Measurements from ENCODE around the gene METTL3. TPM values are rescaled to one million over a fixed set of nuclear protein-coding genes. Genes with fewer than 3 reads are reported as not detected.

Gene METTL3
- total and polyA plus RNA-seq, 2 experiments from 2014 or later, result 28.6 to 44.5 TPM

DNA sequence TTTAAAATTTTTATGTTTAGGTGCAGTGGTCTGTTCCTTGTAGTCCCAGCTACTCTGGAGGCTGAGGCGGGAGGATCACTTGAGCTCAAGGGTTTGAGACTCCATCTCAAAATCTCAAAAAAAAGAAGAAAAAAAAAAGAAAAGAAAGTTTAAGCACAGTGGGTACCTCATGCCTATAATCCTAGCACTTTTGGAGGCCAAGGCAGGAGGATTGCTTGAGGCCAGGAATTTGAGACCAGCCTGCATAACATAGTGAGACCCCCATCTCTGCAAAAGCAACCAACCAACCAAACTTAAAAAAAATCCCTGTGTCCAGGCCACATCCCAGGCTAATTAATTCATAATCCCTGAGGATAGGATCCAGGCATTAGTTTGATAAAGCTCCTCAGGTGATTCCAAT, 18.4 kb upstream of the METTL3 start:
- Histone ChIP-seq H4K20me1 (ENCODE audit: insufficient read depth) (no peaks in the 10 kb centered on the region), H2AFZ (no peak overlapping the region), H3K4me1 (ENCODE audit: insufficient read depth) (no peaks in the 10 kb centered on the region), H3K27me3 (replicated peaks; ENCODE audit: insufficient read depth) (peaks cover 26% of the 10 kb centered on the region), H3K4me2 (ENCODE audit: unreplicated experiment) (no peak overlapping the region), H3K9ac (no peak overlapping the region), H3K4me3 (no peak overlapping the region), H3K9me3 (ENCODE audit: low read depth) (no peaks in the 10 kb centered on the region), H3K36me3 (ENCODE audit: low read depth) (no peaks in the 10 kb centered on the region), H3F3A (ENCODE audit: insufficient read depth) (peaks cover 4% of the 10 kb centered on the region; the same call in 1 of the 2 replicates), H3K27ac (no peak overlapping the region), H3K9me2 (ENCODE audit: insufficient read depth) (no peaks in the 10 kb centered on the region), H3K79me2 (ENCODE audit: insufficient read depth) (no peaks in the 10 kb centered on the region)
- 82 to 83% methylated on average over 1 of the region's 1 CpG for WGBS, 2 experiments (ENCODE audit: low coverage in 1 of 2, low lambda C conversion rate in 2 of 2, missing lambda C conversion rate in 2 of 2)
- no peak for TF ChIP-seq EZH2 (IDR thresholded peaks at IDR 0.05; ENCODE audit: insufficient read depth, poor library complexity, severe bottlenecking)
- TF ChIP-seq EZH2phosphoT487 (IDR thresholded peaks at IDR 0.05; ENCODE audit: insufficient read depth, low read depth), result no peak
- in situ Hi-C loops (cut with MboI), result no loop called here
- DNase-seq, result no peak

DNA sequence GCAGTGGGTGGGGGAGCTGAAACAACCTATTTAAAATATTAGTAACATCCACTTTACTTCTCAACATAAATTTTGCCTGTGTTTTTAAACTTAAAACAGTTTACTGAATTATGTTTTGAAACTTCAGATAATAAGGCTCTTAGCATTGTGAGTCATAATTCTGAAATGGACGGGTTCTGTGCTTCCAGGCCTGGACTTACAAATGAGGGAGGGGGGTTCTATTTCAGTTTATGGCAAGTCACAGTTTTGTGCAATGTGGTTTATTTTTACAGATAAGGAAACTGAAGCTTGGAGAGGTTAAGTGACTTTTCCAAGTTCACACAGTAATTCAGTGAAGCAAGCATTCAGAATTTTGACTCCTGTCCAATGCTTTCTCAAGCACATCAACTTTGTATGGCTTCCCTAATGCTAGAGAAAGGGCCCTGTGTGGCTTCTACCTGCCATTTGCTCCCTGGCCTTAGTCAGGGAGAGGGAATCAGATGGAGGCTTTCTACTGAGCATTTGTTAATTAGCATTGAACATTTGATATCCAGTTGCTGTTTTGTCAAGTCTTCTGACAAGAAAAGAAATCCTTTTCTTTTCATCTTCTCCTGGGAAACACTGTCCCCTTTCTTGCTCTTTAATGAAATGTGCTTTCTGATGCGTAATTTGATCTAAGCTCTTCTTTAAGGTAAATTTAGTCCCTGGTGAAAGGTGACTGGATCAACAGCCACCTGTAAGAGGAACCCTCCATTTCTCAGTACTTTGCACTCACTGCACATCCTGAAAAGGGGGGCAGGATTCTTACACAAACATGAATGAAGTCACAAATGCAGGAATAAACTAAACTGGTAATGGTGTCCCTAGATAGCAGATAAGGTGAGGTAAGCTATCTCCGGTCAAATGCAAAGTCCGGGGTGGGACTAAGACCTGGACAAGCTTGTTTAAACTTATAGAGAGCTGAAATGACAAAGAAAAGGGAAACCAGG, 17.5 kb upstream of the METTL3 start:
- TF ChIP-seq EZH2phosphoT487 (IDR thresholded peaks at IDR 0.05; ENCODE audit: insufficient read depth, low read depth) (no peak), EZH2 (IDR thresholded peaks at IDR 0.05; ENCODE audit: insufficient read depth, poor library complexity, severe bottlenecking) (no peak)
- H3K27ac ChIP-seq, result no peak overlapping the region
- H3K9ac ChIP-seq, result no peak overlapping the region
- no peaks in the 10 kb centered on the region for H4K20me1 ChIP-seq (ENCODE audit: insufficient read depth)
- H3K4me2 ChIP-seq (ENCODE audit: unreplicated experiment), result no peak overlapping the region
- peaks cover 18% of the 10 kb centered on the region for H3K27me3 ChIP-seq (replicated peaks; ENCODE audit: insufficient read depth)
- H3K9me3 ChIP-seq (ENCODE audit: low read depth), result no peaks in the 10 kb centered on the region
- DNase-seq, result no peak
- 61 to 62% methylated on average over 4 of the region's 4 CpGs for WGBS, 2 experiments (ENCODE audit: low coverage in 1 of 2, low lambda C conversion rate in 2 of 2, missing lambda C conversion rate in 2 of 2)
- H2AFZ ChIP-seq, result no peak overlapping the region
- H3K79me2 ChIP-seq (ENCODE audit: insufficient read depth), result no peaks in the 10 kb centered on the region
- H3K9me2 ChIP-seq (ENCODE audit: insufficient read depth), result no peaks in the 10 kb centered on the region
- no peaks in the 10 kb centered on the region for H3K4me1 ChIP-seq (ENCODE audit: insufficient read depth)
- H3K36me3 ChIP-seq (ENCODE audit: low read depth), result no peaks in the 10 kb centered on the region
- in situ Hi-C loops (cut with MboI), result no loop called here
- no peak overlapping the region for H3K4me3 ChIP-seq
- H3F3A ChIP-seq (ENCODE audit: insufficient read depth), result peaks cover 4% of the 10 kb centered on the region; the same call in 1 of the 2 replicates

DNA sequence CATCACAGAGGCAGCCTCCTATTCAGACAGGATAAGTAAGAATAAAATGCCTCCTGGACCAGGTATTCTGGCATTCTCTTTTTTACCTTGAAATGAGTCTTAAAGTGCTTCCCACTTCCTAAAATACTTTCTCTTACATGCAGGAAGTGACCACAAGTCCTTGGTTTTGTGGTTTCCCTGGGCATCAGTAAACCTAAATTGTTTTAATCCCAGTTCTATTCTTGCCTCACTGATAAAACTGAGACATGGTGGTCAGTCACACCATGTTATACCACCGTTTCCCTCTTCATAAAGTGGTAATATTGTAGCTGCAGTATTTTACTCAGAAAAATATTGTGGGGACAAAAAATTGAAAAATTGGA, 16.2 kb upstream of the METTL3 start:
- Histone ChIP-seq H2AFZ (no peak overlapping the region), H3K4me1 (ENCODE audit: insufficient read depth) (no peaks in the 10 kb centered on the region), H3K36me3 (ENCODE audit: low read depth) (no peaks in the 10 kb centered on the region), H3K79me2 (ENCODE audit: insufficient read depth) (no peaks in the 10 kb centered on the region), H3K4me2 (ENCODE audit: unreplicated experiment) (no peak overlapping the region), H3K4me3 (no peak overlapping the region), H3K9me2 (ENCODE audit: insufficient read depth) (no peaks in the 10 kb centered on the region), H3K9ac (no peak overlapping the region), H3K27ac (no peak overlapping the region), H3K27me3 (replicated peaks; ENCODE audit: insufficient read depth) (peaks cover 10% of the 10 kb centered on the region; the same call in 1 of the 2 replicates), H4K20me1 (ENCODE audit: insufficient read depth) (no peaks in the 10 kb centered on the region), H3K9me3 (ENCODE audit: low read depth) (no peaks in the 10 kb centered on the region), H3F3A (ENCODE audit: insufficient read depth) (peaks cover 4% of the 10 kb centered on the region; the same call in 1 of the 2 replicates)
- in situ Hi-C loops (cut with MboI), result no loop called here
- TF ChIP-seq EZH2 (IDR thresholded peaks at IDR 0.05; ENCODE audit: insufficient read depth, poor library complexity, severe bottlenecking), result no peak
- TF ChIP-seq EZH2phosphoT487 (IDR thresholded peaks at IDR 0.05; ENCODE audit: insufficient read depth, low read depth), result no peak
- DNase-seq, result no peak
- 32 to 33% methylated on average over 1 of the region's 1 CpG for WGBS, 2 experiments (ENCODE audit: low coverage in 1 of 2, low lambda C conversion rate in 2 of 2, missing lambda C conversion rate in 2 of 2)

DNA sequence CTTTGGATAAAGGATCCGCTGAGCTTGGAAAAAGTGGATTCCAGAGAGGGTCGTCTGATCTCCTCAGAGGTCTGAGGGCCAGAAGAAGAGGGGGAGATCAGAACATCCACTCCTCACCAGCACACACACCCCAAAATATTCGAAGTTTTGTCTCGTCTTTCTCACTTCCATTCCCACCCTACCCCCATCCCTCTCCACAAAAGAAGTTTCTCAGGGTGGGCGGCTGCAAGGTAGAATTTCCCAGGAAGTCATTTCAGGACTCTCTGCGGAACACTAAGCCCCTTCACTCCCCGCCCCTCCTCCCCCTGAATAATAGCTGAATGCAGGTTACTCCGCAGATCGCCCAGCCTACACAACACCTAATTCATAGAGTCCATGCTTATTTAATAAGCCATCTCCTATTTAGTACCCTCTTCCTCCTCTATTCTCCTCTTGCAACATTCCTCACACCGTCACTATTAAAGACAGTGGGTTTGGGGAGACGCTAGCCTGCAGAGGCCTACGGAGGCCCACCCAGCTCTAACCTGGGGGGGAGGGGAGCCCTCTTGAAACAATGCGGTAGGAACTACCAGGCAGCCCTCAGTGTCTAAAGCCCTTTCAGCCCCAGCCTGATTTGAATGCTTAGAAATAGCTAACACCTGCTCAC, 15.7 kb upstream of the METTL3 start:
- Histone ChIP-seq H3K4me1 (ENCODE audit: insufficient read depth) (peaks cover 1% of the 10 kb centered on the region), H3K27me3 (replicated peaks; ENCODE audit: insufficient read depth) (peaks cover 10% of the 10 kb centered on the region; the same call in 1 of the 2 replicates), H3K4me3 (peak overlapping the region; percentile 86), H3K9me2 (ENCODE audit: insufficient read depth) (no peaks in the 10 kb centered on the region), H3K36me3 (ENCODE audit: low read depth) (no peaks in the 10 kb centered on the region), H3K9me3 (ENCODE audit: low read depth) (no peaks in the 10 kb centered on the region), H2AFZ (peak overlapping the region; percentile 96), H3K9ac (0 out of 2 replicates have a peak overlapping the region, but pooled peaks have one; percentile 71), H4K20me1 (ENCODE audit: insufficient read depth) (no peaks in the 10 kb centered on the region), H3K79me2 (ENCODE audit: insufficient read depth) (no peaks in the 10 kb centered on the region), H3F3A (ENCODE audit: insufficient read depth) (peaks cover 6% of the 10 kb centered on the region; the same call in 1 of the 2 replicates), H3K27ac (no peak overlapping the region), H3K4me2 (ENCODE audit: unreplicated experiment) (peak overlapping the region; percentile 95)
- no peak for TF ChIP-seq EZH2phosphoT487 (IDR thresholded peaks at IDR 0.05; ENCODE audit: insufficient read depth, low read depth)
- TF ChIP-seq EZH2 (IDR thresholded peaks at IDR 0.05; ENCODE audit: insufficient read depth, poor library complexity, severe bottlenecking), result no peak
- 30 to 40% methylated on average over 11 to 13 of the region's 13 CpGs for WGBS, 2 experiments (ENCODE audit: low coverage in 1 of 2, low lambda C conversion rate in 2 of 2, missing lambda C conversion rate in 2 of 2)
- in situ Hi-C loops (cut with MboI), result no loop called here
- DNase-seq, result no peak
